Measurements from ENCODE around the gene CD44. TPM values are rescaled to one million over a fixed set of nuclear protein-coding genes. Genes with fewer than 3 reads are reported as not detected.
A peak's percentile ranks its signal among the peaks of the same experiment; 100 is the strongest.

The CD44 gene
- total RNA-seq, 1 donor from 2014 or later, result 489 TPM

DNA sequence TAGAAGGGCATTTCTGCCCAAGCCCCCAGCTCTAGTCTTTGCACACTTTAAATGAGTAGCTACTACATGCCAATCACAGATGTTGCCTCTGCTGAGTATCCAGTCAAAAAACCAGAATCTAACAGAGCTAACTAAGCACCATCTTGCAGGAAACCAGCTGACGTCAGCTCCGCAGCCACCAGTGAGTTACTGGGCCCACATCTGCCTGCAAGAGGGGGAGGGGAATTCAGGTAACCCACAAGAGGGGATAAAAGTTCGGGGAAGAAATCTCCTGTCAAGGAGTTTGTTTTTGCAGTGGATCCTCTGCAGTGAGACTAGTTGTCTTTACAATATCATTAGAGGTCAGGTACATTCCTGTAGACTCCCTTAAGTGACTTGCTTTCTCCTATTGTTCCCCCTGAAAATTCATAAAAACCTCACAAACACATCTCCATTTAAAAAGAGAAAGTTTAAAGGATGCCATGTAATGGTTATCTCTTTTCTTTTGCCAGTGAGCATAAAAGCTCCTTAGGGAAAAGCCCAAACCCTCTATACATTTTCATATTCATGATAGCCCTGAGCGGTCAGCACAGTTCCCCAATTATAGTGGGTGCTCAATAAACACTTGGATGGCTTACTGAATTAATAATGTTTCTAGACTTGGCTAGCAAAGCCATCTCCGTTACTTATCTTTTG lies 9.3 kb downstream of the CD44 start:
- peak overlapping the region; percentile 74 for H3K4me3 Mint-ChIP-seq
- intact Hi-C loops (cut with micrococcal nuclease), result loop anchor here (10.0 kb wide), 2 partner anchors 903 to 1207 kb away; no protein-coding TSS in a partner anchor
- H3K27me3 Mint-ChIP-seq, result no peaks in the 10 kb centered on the region
- H3K27ac Mint-ChIP-seq, result peak overlapping the region; percentile 96
- H3K36me3 Mint-ChIP-seq (ENCODE audit: low read depth), result peaks cover 96% of the 10 kb centered on the region
- peak; percentile 82 for DNase-seq
- H3K4me1 Mint-ChIP-seq, result peaks cover 87% of the 10 kb centered on the region
- peaks cover 23% of the 10 kb centered on the region for H3K9me3 Mint-ChIP-seq

DNA sequence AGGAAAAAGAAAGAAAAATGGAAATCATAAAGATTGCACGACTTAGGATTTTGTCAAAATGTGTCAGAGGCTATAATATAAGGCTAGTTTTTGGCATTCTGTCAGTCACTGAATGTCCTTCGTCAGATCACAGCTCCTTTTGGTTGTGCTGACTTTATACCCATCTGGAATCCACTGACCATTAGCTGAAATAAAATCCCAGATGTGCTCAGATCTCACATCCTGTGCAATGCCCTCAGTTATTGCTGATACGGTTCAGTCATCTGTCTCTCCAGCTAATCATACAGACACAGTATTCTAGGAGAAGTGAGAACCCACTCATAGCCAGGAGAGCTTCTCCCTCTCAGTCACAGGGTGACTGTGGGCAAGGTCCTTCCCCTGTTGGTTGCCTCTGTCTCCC lies 11.5 kb downstream of the CD44 start:
- intact Hi-C loops (cut with micrococcal nuclease), result no loop called here
- no peak for DNase-seq
- peaks cover 37% of the 10 kb centered on the region for H3K9me3 Mint-ChIP-seq
- H3K36me3 Mint-ChIP-seq (ENCODE audit: low read depth), result peaks cover 97% of the 10 kb centered on the region
- H3K27me3 Mint-ChIP-seq, result no peaks in the 10 kb centered on the region
- no peak overlapping the region for H3K4me3 Mint-ChIP-seq
- H3K27ac Mint-ChIP-seq, result peak overlapping the region; percentile 3
- H3K4me1 Mint-ChIP-seq, result peaks cover 87% of the 10 kb centered on the region

DNA sequence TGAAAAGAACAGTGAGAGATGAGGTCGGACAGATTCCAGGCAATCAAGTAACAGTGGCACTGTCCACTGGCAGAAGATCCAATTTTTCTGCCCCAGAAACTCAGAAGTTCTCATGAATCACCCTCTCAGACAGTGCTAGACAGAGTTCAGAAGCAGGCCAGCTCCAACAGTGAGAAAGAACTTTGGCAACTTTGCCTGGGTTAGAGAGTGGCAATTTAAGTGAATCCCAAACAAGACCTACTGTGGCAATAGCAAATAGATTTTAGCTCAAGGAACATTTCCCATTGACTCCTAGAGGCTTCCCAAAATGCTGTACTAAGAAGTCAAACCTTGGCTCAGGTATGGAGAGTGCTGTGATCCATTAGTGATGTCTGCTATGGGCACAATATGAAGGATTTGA lies 12.3 kb downstream of the CD44 start:
- no peak for DNase-seq
- Mint-ChIP-seq H3K9me3 (peaks cover 40% of the 10 kb centered on the region), H3K27me3 (no peaks in the 10 kb centered on the region), H3K4me1 (peaks cover 83% of the 10 kb centered on the region), H3K27ac (peak overlapping the region; percentile 3), H3K36me3 (ENCODE audit: low read depth) (peaks cover 97% of the 10 kb centered on the region), H3K4me3 (peak overlapping the region; percentile 22)
- intact Hi-C loops (cut with micrococcal nuclease), result no loop called here

- H3K4me3 Mint-ChIP-seq, result no peak overlapping the region
- H3K36me3 Mint-ChIP-seq (ENCODE audit: low read depth), result peaks cover 96% of the 10 kb centered on the region
- H3K27me3 Mint-ChIP-seq, result no peaks in the 10 kb centered on the region
- H3K4me1 Mint-ChIP-seq, result peaks cover 82% of the 10 kb centered on the region
- H3K27ac Mint-ChIP-seq, result no peak overlapping the region
- peaks cover 37% of the 10 kb centered on the region for H3K9me3 Mint-ChIP-seq
- intact Hi-C loops (cut with micrococcal nuclease), result no loop called here
- DNase-seq, result no peak
Measured at GRCh38 chr11:35151683-35152280, 12.8 kb downstream of the CD44 start.

DNA sequence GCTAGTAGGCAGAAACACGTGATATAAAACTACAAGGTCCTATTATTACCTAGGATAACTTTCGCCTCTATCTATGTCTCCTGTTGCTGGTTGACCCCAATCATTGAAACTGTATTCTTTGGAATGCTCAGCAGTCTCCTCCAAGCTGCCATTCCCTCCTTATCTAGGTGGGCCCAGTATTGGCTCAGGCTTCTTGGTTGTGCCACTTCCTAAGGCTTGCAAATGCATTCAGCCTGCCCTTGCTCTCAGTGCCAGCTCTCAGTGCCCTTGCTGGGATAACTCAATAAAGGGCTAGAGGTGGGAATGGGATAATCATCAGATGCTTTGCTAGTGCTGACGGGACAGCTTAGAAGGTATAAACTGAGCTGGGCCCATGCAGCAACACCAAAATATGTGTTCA lies 13.6 kb downstream of the CD44 start:
- Mint-ChIP-seq H3K4me3 (peak overlapping the region; percentile 61), H3K9me3 (peaks cover 34% of the 10 kb centered on the region), H3K36me3 (ENCODE audit: low read depth) (peaks cover 96% of the 10 kb centered on the region), H3K4me1 (peaks cover 81% of the 10 kb centered on the region), H3K27me3 (no peaks in the 10 kb centered on the region), H3K27ac (peak overlapping the region; percentile 86)
- DNase-seq, result no peak
- intact Hi-C loops (cut with micrococcal nuclease), result no loop called here

DNA sequence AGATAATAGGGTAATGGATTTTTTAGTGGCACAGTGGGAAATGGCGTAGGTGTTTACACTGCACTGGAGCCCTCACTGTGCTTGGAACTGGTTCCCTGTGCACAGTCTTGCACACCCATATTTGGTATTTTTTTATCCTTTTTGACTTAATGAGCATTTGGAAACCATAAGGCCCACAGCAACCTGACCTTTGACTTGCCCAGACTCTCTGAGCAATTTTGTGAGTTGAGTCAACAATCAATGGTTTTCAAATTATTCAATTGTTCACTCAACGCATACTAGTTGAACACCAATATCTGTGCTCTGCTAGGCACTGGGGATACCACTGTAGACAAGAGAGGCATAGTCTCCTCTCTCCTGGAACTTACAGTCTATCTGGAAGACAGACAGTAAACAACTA lies 14.3 kb downstream of the CD44 start:
- Mint-ChIP-seq H3K27ac (peak overlapping the region; percentile 86), H3K36me3 (ENCODE audit: low read depth) (peaks cover 89% of the 10 kb centered on the region), H3K4me1 (peaks cover 83% of the 10 kb centered on the region), H3K27me3 (no peaks in the 10 kb centered on the region), H3K9me3 (peaks cover 31% of the 10 kb centered on the region), H3K4me3 (peak overlapping the region; percentile 61)
- intact Hi-C loops (cut with micrococcal nuclease), result no loop called here
- DNase-seq, result no peak

- Mint-ChIP-seq H3K9me3 (peaks cover 26% of the 10 kb centered on the region), H3K4me1 (peaks cover 84% of the 10 kb centered on the region), H3K27me3 (no peaks in the 10 kb centered on the region), H3K4me3 (no peak overlapping the region), H3K27ac (peak overlapping the region; percentile 25), H3K36me3 (ENCODE audit: low read depth) (peaks cover 89% of the 10 kb centered on the region)
- no peak for DNase-seq
- intact Hi-C loops (cut with micrococcal nuclease), result no loop called here
Measured at GRCh38 chr11:35154952-35155351, 16.0 kb downstream of the CD44 start.

GRCh38 chr11:35155677-35156076 lies 16.7 kb downstream of the CD44 start:
- Mint-ChIP-seq H3K4me3 (no peak overlapping the region), H3K27me3 (no peaks in the 10 kb centered on the region), H3K9me3 (peaks cover 26% of the 10 kb centered on the region), H3K36me3 (ENCODE audit: low read depth) (peaks cover 89% of the 10 kb centered on the region), H3K4me1 (peaks cover 89% of the 10 kb centered on the region), H3K27ac (no peak overlapping the region)
- intact Hi-C loops (cut with micrococcal nuclease), result no loop called here
- DNase-seq, result no peak

DNA sequence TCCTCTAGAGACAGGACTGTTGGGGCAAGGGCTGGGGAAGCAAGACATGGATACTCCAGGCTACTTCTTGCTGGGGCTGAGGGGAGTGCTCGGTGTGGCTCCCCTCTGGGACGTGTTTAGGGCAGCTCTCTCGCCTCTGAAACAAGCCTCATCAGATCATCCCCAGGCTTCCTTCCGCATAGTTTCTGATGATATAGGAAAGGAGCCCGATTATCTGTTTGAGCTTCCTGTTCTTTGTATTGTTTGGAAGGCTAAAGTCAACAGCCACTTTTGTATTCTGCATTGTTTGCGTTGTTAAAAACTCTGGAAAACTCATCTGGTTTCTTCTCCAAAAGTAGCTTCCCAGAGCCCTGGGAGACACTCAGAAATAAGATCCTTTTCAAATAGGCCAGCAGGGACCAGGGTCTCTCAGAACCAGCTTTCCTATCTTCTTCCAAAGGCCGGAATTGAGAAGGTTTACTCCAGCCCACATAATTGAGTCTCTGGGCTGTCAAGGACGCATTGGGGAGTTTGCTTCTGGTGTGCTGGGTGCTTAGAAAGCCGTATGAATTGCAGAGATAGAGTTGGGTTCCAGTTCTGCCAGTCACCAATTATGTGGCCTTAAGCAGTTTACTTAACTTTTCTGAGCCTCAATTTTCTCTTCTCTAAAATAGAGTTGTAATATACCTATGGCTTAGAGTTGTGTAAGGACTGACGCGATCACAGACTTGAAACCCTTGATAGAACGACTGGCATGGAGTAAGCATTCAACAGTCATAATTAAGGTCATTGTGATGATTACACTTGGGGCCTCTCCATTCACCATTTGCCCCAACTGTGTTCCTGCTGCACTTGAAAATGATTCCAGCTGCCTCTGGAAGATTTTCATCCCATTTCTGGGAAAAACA lies 19.1 kb downstream of the CD44 start:
- intact Hi-C loops (cut with micrococcal nuclease), result no loop called here
- peaks cover 88% of the 10 kb centered on the region for H3K36me3 Mint-ChIP-seq (ENCODE audit: low read depth)
- H3K4me3 Mint-ChIP-seq, result peak overlapping the region; percentile 8
- peaks cover 20% of the 10 kb centered on the region for H3K9me3 Mint-ChIP-seq
- DNase-seq, result no peak
- H3K27me3 Mint-ChIP-seq, result no peaks in the 10 kb centered on the region
- H3K27ac Mint-ChIP-seq, result no peak overlapping the region
- H3K4me1 Mint-ChIP-seq, result peaks cover 91% of the 10 kb centered on the region

DNA sequence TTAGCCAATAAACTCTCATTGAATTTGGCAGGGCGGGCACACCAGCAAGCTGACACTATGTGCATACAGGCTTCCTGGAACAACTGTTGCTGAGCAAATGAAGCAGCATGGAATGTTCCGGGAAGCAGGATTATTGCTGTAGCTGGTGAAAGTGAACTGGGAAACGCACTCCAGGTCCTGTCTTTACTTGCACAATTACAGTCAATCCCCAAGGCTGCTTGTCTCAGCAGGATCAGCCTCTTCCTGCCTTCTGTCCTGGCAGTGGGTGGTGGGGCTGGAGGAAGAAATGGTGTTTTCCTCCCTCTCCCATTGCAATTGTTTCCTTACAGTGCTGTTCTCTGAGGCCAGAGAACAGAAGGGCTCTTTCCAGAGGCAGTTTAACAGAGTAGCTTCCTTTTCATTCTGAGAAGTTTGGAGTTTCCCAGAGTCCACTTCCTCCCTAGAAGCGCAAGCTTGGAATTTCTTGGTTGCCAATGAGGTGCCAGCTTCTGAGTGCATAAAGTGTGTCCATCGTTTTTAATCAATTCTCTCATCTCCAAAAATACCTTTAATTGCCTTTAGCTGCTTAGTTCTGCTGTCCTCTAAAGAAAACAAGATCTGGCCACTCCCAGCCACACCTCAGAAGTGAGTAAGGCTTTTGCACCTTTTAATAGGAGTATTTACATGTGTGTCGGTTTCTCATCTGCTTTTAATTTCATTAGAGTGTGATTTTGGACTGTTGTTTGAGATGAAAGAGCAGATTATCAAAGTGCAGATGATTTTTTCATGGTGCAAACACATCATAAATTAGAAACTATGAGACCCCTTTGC lies 19.9 kb downstream of the CD44 start:
- H3K27me3 Mint-ChIP-seq, result no peaks in the 10 kb centered on the region
- DNase-seq, result no peak
- H3K27ac Mint-ChIP-seq, result peak overlapping the region; percentile 21
- H3K4me3 Mint-ChIP-seq, result peak overlapping the region; percentile 15
- H3K4me1 Mint-ChIP-seq, result peaks cover 91% of the 10 kb centered on the region
- H3K9me3 Mint-ChIP-seq, result peaks cover 12% of the 10 kb centered on the region
- intact Hi-C loops (cut with micrococcal nuclease), result no loop called here
- peaks cover 88% of the 10 kb centered on the region for H3K36me3 Mint-ChIP-seq (ENCODE audit: low read depth)

- H3K27ac Mint-ChIP-seq, result peak overlapping the region; percentile 20
- peak; percentile 76 for DNase-seq
- no peaks in the 10 kb centered on the region for H3K27me3 Mint-ChIP-seq
- H3K9me3 Mint-ChIP-seq, result peaks cover 3% of the 10 kb centered on the region
- peak overlapping the region; percentile 15 for H3K4me3 Mint-ChIP-seq
- peaks cover 83% of the 10 kb centered on the region for H3K36me3 Mint-ChIP-seq (ENCODE audit: low read depth)
- intact Hi-C loops (cut with micrococcal nuclease), result loop anchor here (5.0 kb wide), 1 partner anchor 163 kb away; no protein-coding TSS in a partner anchor
- peaks cover 92% of the 10 kb centered on the region for H3K4me1 Mint-ChIP-seq
Measured at GRCh38 chr11:35160246-35160824, 21.4 kb downstream of the CD44 start.

- DNase-seq, result no peak
- intact Hi-C loops (cut with micrococcal nuclease), result loop anchor here (5.0 kb wide), 1 partner anchor 164 kb away; no protein-coding TSS in a partner anchor
- Mint-ChIP-seq H3K4me3 (peak overlapping the region; percentile 15), H3K9me3 (no peaks in the 10 kb centered on the region), H3K36me3 (ENCODE audit: low read depth) (peaks cover 77% of the 10 kb centered on the region), H3K27ac (no peak overlapping the region), H3K4me1 (peaks cover 94% of the 10 kb centered on the region), H3K27me3 (no peaks in the 10 kb centered on the region)
Measured at GRCh38 chr11:35160902-35161597, 22.1 kb downstream of the CD44 start.
